HL-60/S4 (cell line): ENCODE data around the gene TNIP2.

ENCODE experiments used
- in situ Hi-C: fragments of 300-500 bp; cut with MboI; formaldehyde crosslinking; loops from 2 replicates; pipeline ENCODE4 v1.14.3; 2022; ENCODE audit warnings: low sequenced_read_pairs

The TNIP2 gene

DNA sequence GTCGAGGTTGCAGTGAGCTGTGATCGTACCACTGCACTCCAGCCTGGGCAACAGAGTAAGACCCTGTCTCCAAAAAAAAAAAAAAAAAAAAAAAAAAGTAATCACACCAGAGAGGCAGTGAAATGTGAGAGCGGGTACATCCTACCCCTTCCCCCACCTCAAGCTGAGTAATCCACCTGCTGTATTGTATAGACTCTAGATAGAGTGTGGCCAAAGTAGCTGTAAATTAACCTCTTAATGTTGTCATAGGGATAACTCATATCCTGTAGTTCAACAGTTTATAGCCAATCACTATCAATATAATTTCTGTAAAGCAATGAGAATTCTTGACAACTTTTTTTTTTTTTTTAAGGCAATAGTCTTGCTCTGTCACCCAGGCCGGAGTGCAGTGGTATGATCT, 30.8 kb downstream of the TNIP2 start:
- in situ Hi-C loops: no loop called here

DNA sequence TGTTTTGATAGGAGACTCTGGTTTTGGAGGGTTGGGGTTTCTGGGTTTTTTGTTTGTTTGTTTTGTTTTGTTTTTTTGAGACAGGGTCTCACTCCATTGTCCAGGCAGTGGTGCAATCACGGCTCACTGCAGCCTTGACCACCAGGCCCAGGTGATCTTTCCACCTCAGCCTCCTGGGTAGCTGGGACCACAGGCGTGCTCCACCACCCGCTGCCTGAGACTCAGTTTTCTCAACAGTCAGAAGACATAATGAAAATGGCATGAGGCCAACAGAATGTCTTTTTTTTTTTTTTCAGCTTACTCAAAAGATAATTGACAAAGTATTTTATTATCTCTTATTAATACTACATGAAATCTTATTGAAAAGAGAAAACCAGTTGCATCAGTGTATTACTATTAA, 32.4 kb downstream of the TNIP2 start:
- in situ Hi-C loops: no loop called here

- in situ Hi-C loops: no loop called here
These were observed 34.1 kb downstream of the TNIP2 start for GRCh38 chr4:2722033-2722432.

DNA sequence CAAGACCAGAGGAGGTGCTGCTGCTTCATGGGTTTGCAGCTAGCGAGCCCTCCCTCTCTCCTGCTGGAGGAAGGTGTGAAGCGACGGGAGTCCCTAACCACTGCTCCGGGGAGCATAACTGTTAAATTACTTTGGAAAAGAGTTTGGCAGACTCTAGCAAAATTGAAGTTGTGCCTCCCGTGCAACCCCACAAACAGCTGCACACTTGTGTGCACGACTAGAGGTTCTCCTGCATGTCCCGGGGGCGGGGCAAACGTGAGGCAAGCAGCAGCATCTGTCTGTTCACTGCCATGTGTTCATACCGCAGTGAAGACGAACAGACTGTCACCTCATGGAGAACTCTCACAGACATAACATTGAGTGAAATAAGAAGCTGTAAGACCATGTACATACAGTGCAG, 34.5 kb downstream of the TNIP2 start:
- in situ Hi-C loops: no loop called here

GRCh38 chr4:2716236-2716635, 39.9 kb downstream of the TNIP2 start:
- in situ Hi-C loops: no loop called here

DNA sequence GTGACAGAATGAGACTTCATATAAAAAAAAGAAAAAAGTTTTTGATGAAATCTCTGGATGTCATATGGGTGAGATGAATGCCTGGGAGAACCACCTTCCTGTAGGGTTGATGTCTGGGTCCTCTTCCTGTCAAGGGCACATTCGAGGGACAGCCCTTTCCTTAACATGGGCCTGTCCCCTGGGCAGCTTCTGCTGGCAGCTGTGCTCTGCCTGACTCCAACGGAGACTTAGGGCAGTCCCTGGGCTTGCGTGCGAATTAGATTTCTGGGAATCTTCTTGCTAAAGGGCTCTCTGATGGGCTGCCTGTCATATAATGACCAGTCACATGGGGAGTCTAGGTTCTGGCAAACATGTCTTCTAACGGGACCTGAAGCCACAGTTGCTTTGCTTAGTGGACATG, 40.7 kb downstream of the TNIP2 start:
- in situ Hi-C loops: no loop called here

DNA sequence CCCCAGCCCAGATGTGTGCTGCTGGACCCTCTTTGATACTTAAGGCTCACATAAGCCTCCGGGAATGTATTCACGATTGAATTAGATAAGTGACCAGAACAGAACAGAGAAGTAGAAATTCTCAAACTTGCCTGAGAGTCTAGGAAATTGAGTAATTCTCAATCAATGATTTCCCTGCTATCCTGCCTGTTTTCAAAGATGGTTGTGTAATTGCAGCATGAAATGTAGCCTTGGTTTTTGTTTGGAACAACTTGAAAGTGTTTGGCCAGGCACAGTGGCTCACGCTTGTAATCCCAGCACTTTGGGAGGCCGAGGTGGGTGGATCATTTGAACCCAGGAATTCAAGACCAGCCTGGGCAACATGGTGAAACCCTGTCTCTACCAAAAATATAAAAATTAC, 41.2 kb downstream of the TNIP2 start:
- in situ Hi-C loops: no loop called here

DNA sequence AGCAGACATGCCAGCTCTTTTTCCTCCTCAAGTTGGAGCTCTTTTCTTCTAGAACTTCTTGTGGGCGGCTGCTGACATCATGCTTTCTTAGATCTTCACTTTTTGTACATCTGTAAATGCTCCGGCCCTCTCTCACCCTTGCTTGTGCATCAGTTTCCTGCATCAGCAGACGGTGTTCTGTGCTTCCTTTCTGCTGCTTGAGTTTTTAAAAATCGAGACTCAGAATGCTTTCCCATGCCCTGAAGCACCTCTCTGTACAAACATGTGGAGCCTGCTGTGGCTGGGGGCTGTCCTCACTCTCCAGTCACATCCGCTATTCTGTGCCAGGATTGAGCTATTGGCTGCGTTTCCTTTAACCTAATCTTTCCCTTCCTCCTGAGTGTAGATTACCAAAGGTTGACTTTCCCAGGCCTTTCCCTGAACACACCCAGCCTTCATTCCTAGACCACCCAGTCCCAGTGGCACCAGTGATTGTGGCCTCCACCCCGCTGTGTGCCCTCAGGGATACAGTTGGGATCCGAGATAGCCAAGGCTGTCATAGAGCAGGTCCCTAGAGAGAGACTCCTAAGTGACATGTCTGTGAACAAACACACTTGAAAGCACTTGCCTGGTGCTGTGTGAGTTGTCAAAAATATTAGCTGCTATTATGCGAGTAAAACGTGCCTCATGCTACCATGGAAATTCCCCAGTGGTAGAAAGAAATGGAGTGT, 41.9 kb downstream of the TNIP2 start:
- in situ Hi-C loops: no loop called here

DNA sequence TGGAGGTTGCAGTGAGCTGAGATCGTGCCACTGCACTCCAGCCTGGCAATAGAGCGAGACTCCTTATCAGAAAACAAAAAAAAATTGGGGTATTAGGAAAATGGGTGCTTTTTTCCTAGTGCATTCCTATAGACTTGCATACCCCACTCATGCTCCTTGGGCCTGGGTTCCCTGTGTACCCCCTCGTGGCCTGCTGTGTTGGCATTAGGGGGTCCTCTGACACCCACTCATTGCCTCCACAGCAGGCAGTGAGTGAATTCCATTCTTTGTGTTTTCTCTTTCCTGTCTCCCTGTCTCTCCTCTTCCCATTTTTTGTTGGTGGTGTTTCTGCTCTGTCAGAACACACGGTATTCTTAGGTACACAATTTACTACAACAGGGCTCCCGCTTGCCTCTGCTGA, 42.8 kb downstream of the TNIP2 start:
- in situ Hi-C loops: no loop called here

- in situ Hi-C loops: no loop called here
These were observed 43.8 kb downstream of the TNIP2 start for GRCh38 chr4:2712261-2712842.

DNA sequence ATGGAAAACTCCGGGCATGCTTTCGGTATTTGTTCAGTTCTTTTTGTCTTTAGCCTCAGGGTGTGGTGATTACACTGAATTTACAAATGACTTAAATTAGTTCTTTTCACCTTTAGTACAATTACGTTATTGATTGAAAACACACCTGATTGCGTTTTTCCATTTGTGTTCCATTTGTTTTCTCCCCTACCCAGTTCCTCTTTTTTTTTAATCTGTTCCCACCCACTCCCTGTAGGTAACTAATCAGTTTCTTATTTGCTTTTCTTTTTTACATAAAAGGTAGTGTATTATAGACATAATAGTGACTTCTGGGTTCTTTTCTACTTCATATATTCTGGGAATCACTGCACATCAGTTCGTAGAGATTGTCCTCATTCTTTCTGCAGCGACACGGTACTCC, 53.4 kb downstream of the TNIP2 start:
- in situ Hi-C loops: no loop called here

GRCh38 chr4:2702361-2702760, 53.8 kb downstream of the TNIP2 start:
- in situ Hi-C loops: no loop called here

GRCh38 chr4:2700031-2700430, 56.1 kb downstream of the TNIP2 start:
- in situ Hi-C loops: no loop called here

- in situ Hi-C loops: no loop called here
These were observed 56.6 kb downstream of the TNIP2 start for GRCh38 chr4:2699534-2699933.

DNA sequence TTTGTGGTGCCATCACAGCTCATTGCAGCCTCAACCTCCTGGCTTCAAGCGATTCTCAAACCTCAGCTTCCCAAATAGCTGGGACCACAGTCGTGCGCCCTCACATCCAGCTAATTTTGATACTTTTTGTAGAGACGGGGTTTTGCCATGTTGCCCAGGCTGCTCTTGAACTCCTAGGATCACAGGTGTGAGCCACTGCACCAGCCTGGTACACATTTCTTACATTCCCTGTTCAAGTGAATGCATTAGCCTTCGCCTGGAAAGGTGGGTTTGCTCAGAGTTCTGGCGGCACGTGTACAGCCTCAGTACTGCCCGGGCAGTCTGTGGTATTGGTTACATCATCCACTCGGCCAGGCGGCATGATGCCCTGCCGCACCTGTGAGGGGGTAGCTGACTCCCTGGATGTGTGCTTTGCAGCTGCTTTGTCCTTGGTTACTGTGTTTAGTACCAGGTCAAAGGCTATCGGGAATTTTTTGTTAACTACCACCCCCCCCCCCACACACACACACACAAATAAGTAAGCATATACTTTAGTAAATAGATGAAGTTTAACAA, 57.1 kb downstream of the TNIP2 start:
- in situ Hi-C loops: no loop called here

DNA sequence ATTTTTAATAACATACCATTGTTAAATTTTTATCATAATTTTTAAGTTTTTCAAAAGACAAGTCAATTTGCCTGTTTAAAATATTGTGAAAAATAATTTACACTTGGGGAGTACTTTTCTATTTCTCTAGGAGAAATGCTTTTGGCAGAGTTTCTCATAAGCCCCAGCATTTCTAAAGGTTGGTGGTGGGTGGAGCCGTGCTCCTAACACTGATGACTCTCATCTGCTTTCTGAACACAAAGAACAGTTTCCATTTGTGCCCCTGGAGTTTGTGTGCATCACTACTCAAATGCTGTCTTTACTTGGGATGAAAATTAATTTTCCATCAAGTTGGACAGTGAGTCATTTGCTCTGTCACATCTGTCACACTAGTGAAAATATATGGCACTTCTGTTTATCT, 57.6 kb downstream of the TNIP2 start:
- in situ Hi-C loops: no loop called here

- in situ Hi-C loops: no loop called here
These were observed 58.1 kb downstream of the TNIP2 start for GRCh38 chr4:2697995-2698414.

DNA sequence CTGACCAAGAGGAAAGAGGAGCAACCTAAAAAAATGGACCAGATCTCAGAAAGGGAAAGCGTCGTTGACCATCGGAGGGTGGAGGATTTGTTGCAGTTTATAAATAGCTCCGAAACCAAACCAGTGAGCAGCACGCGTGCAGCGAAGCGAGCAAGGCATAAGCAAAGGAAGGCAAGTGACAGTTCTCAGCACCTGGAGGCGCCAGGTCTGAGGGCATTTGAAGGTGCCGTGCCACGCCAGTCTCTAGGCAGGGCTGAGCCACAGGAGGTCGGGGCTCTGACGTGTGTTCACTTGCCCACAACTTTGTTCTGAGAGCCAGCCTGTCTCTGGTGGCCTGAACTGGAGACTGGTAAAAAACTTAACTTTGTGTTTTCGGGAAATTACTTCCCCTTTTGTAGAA, 59.7 kb downstream of the TNIP2 start:
- in situ Hi-C loops: no loop called here

- in situ Hi-C loops: no loop called here
These were observed 60.6 kb downstream of the TNIP2 start for GRCh38 chr4:2695346-2696060.

- in situ Hi-C loops: no loop called here
These were observed 61.4 kb downstream of the TNIP2 start for GRCh38 chr4:2694691-2695090.

GRCh38 chr4:2691952-2692435, 64.1 kb downstream of the TNIP2 start:
- in situ Hi-C loops: no loop called here
